Measurements from ENCODE around the gene UBXN4. TPM values are rescaled to one million over a fixed set of nuclear protein-coding genes. Genes with fewer than 3 reads are reported as not detected.
"Not testable (repeated sequence)": the region's sequence is repeated elsewhere in the genome, so short reads cannot be mapped to it uniquely, and the experiment has no call there.

UBXN4 gene
- total RNA-seq, 2 experiments from 2014 or later = 74.6 to 85.0 TPM

GRCh38 chr2:135798275-135798705 lies 56.6 kb downstream of the UBXN4 start:
- ChIA-PET POLR2A (no interaction called here), CTCF (interaction anchor here (0.6 to 2.9 kb wide), 8 partner anchors 12 to 794 kb away, joined by 3 to 15 read pairs (median 6); no protein-coding TSS in a partner anchor)

- CTCF ChIA-PET = interaction anchor here (0.8 to 2.9 kb wide), 7 partner anchors 9 to 795 kb away, joined by 3 to 15 read pairs (median 8); no protein-coding TSS in a partner anchor
These were observed 57.1 kb downstream of the UBXN4 start for GRCh38 chr2:135798762-135799161.

GRCh38 chr2:135799738-135800137 lies 58.1 kb downstream of the UBXN4 start:
- POLR2A ChIA-PET = no interaction called here
- CTCF ChIA-PET = interaction anchor here (1.0 kb wide), 1 partner anchor 8 kb away, joined by 3 read pairs; no protein-coding TSS in a partner anchor

More at GRCh38 chr2:135798762-135799161, 57.1 kb downstream of the UBXN4 start:
- POLR2A ChIA-PET = no interaction called here

GRCh38 chr2:135800513-135801460 lies 59.1 kb downstream of the UBXN4 start:
- ChIA-PET POLR2A (no interaction called here), CTCF (no interaction called here)

- ChIA-PET CTCF (interaction anchor here (0.6 kb wide), 1 partner anchor 693 kb away, joined by 3 read pairs; no protein-coding TSS in a partner anchor), POLR2A (no interaction called here)
These were observed 60.7 kb downstream of the UBXN4 start for GRCh38 chr2:135802350-135802749.

GRCh38 chr2:135803278-135803677 lies 61.6 kb downstream of the UBXN4 start:
- ChIA-PET CTCF (no interaction called here), POLR2A (no interaction called here)

GRCh38 chr2:135807874-135808273 lies 66.2 kb downstream of the UBXN4 start:
- CTCF ChIA-PET = interaction anchor here (1.4 to 1.5 kb wide), 2 partner anchors 9 to 43 kb away, joined by 3 to 4 read pairs; no protein-coding TSS in a partner anchor
- POLR2A ChIA-PET = not testable (repeated sequence)

GRCh38 chr2:135812907-135813511 lies 71.4 kb downstream of the UBXN4 start:
- CTCF ChIA-PET = no interaction called here
- POLR2A ChIA-PET = interaction anchor here (0.8 kb wide), 1 partner anchor 15 kb away, joined by 3 read pairs; no protein-coding TSS in a partner anchor

- POLR2A ChIA-PET = no interaction called here
These were observed 73.6 kb downstream of the UBXN4 start for GRCh38 chr2:135815269-135815668.

GRCh38 chr2:135817466-135817865 lies 75.8 kb downstream of the UBXN4 start:
- ChIA-PET CTCF (no interaction called here), POLR2A (no interaction called here)

More at GRCh38 chr2:135815269-135815668, 73.6 kb downstream of the UBXN4 start:
- CTCF ChIA-PET = interaction anchor here (3.2 kb wide), 1 partner anchor 18 kb away, joined by 15 read pairs; no protein-coding TSS in a partner anchor

- POLR2A ChIA-PET = no interaction called here
- CTCF ChIA-PET = no interaction called here
These were observed 76.3 kb downstream of the UBXN4 start for GRCh38 chr2:135817951-135818350.

GRCh38 chr2:135818937-135819610 lies 77.4 kb downstream of the UBXN4 start:
- ChIA-PET POLR2A (interaction anchor here (0.7 to 1.9 kb wide), 2 partner anchors 23 to 57 kb away, joined by 6 to 9 read pairs; partner anchors contain the start of gene MCM6), CTCF (interaction anchor here (1.4 kb wide), 2 partner anchors 22 to 24 kb away, joined by 3 read pairs; no protein-coding TSS in a partner anchor)

- ChIA-PET CTCF (interaction anchor here (1.0 to 1.4 kb wide), 3 partner anchors 23 to 70 kb away, joined by 3 read pairs; no protein-coding TSS in a partner anchor), POLR2A (interaction anchor here (0.7 to 1.9 kb wide), 2 partner anchors 24 to 56 kb away, joined by 6 to 9 read pairs; partner anchors contain the start of gene MCM6)
These were observed 78.5 kb downstream of the UBXN4 start for GRCh38 chr2:135820003-135820618.

GRCh38 chr2:135821190-135821589 lies 79.5 kb downstream of the UBXN4 start:
- CTCF ChIA-PET = no interaction called here
- POLR2A ChIA-PET = no interaction called here

- CTCF ChIA-PET = no interaction called here
- POLR2A ChIA-PET = no interaction called here
These were observed 81.2 kb downstream of the UBXN4 start for GRCh38 chr2:135822855-135823254.

GRCh38 chr2:135825131-135825530 lies 83.5 kb downstream of the UBXN4 start:
- CTCF ChIA-PET = interaction anchor here (0.6 kb wide), 1 partner anchor 144 kb away, joined by 4 read pairs; no protein-coding TSS in a partner anchor
- POLR2A ChIA-PET = interaction anchor here (0.5 kb wide), 1 partner anchor 18 kb away, joined by 3 read pairs; no protein-coding TSS in a partner anchor

GRCh38 chr2:135825550-135826176 lies 84.0 kb downstream of the UBXN4 start:
- POLR2A ChIA-PET = interaction anchor here (0.5 kb wide), 1 partner anchor 18 kb away, joined by 3 read pairs; no protein-coding TSS in a partner anchor
- CTCF ChIA-PET = interaction anchor here (0.7 kb wide), 1 partner anchor 64 kb away, joined by 5 read pairs; no protein-coding TSS in a partner anchor

- ChIA-PET POLR2A (no interaction called here), CTCF (interaction anchor here (0.6 kb wide), 1 partner anchor 1364 kb away, joined by 3 read pairs; no protein-coding TSS in a partner anchor)
These were observed 84.9 kb downstream of the UBXN4 start for GRCh38 chr2:135826544-135826943.
